Fibroblast of skin of right quadriceps (primary cell): Measurements from ENCODE around the gene CCDC190.
A peak's percentile ranks its signal among the peaks of the same experiment; 100 is the strongest.
"Not testable (repeated sequence)": the region's sequence is repeated elsewhere in the genome, so short reads cannot be mapped to it uniquely, and the experiment has no call there.

ENCODE experiments used
- DNase-seq: peaks from one replicate; pipeline ENCODE4 v3.0.0-alpha.2; 2013

The CCDC190 gene

GRCh38 chr1:162876751-162877150 is 15.8 kb upstream of the CCDC190 start:
- DNase-seq = no peak

GRCh38 chr1:162873671-162874666 is 13.0 kb upstream of the CCDC190 start:
- peak; percentile 39 for DNase-seq

- DNase-seq = no peak
Measured at GRCh38 chr1:162872981-162873380, 12.0 kb upstream of the CCDC190 start.

GRCh38 chr1:162871417-162871816 is 10.4 kb upstream of the CCDC190 start:
- not testable (repeated sequence) for DNase-seq

GRCh38 chr1:162868972-162869371 is 8.0 kb upstream of the CCDC190 start:
- no peak for DNase-seq

GRCh38 chr1:162861625-162862024 is 650 bp upstream of the CCDC190 start:
- DNase-seq = no peak

GRCh38 chr1:162859191-162859590 is 1.8 kb downstream of the CCDC190 start:
- DNase-seq = no peak

- peak; percentile 36 for DNase-seq
Measured at GRCh38 chr1:162857850-162858249, 3.1 kb downstream of the CCDC190 start.

- peak; percentile 89 for DNase-seq
Measured at GRCh38 chr1:162856260-162856659, 4.7 kb downstream of the CCDC190 start.

GRCh38 chr1:162855461-162856150 is 5.4 kb downstream of the CCDC190 start:
- peak; percentile 37 for DNase-seq

- DNase-seq = peak; percentile 72
Measured at GRCh38 chr1:162854245-162854882, 6.6 kb downstream of the CCDC190 start.

GRCh38 chr1:162851341-162851740 is 9.6 kb downstream of the CCDC190 start:
- DNase-seq = no peak

GRCh38 chr1:162849711-162850110 is 11.3 kb downstream of the CCDC190 start:
- DNase-seq = no peak

GRCh38 chr1:162847839-162848453 is 13.0 kb downstream of the CCDC190 start:
- DNase-seq = peak; percentile 72

- DNase-seq = no peak
Measured at GRCh38 chr1:162846256-162847212, 14.4 kb downstream of the CCDC190 start.

- DNase-seq = no peak
Measured at GRCh38 chr1:162844153-162844552, 16.8 kb downstream of the CCDC190 start.

- DNase-seq = peak; percentile 26
Measured at GRCh38 chr1:162840250-162840839, 20.6 kb downstream of the CCDC190 start.

- no peak for DNase-seq
Measured at GRCh38 chr1:162838863-162839262, 22.1 kb downstream of the CCDC190 start.

GRCh38 chr1:162835157-162835899 is 25.6 kb downstream of the CCDC190 start:
- DNase-seq = no peak

GRCh38 chr1:162832470-162832869 is 28.5 kb downstream of the CCDC190 start:
- no peak for DNase-seq

GRCh38 chr1:162829268-162829667 is 31.7 kb downstream of the CCDC190 start:
- DNase-seq = no peak
